ENCODE measurements around the gene CFAP20DC. TPM values are rescaled to one million over a fixed set of nuclear protein-coding genes. Genes with fewer than 3 reads are reported as not detected.
"Not testable (repeated sequence)": the region's sequence is repeated elsewhere in the genome, so short reads cannot be mapped to it uniquely, and the experiment has no call there.

Gene CFAP20DC
- total RNA-seq, 1 experiment from 2014 or later: 0.11 TPM

GRCh38 chr3:58697561-58697960, 352.3 kb downstream of the CFAP20DC start:
- Histone ChIP-seq H3K4me3 (ENCODE audit: low read length) (no peak overlapping the region), H3K4me1 (ENCODE audit: low read length) (no peaks in the 10 kb centered on the region), H4K20me1 (ENCODE audit: insufficient read depth, low read depth, low read length) (no peaks in the 10 kb centered on the region), H3K36me3 (ENCODE audit: insufficient read depth, low read length) (no peaks in the 10 kb centered on the region), H3K9me3 (ENCODE audit: low read length) (no peaks in the 10 kb centered on the region), H3K27ac (ENCODE audit: low read length) (no peak overlapping the region), H2AFZ (ENCODE audit: low read length) (no peak overlapping the region), H3K9me2 (replicated peaks; ENCODE audit: insufficient read depth, low read length) (no peaks in the 10 kb centered on the region), H3K4me2 (ENCODE audit: low read depth, low read length, poor library complexity, severe bottlenecking) (no peak overlapping the region), H3K79me2 (ENCODE audit: low read length) (no peaks in the 10 kb centered on the region), H3K9ac (ENCODE audit: low read length) (no peak overlapping the region), H3K27me3 (ENCODE audit: low read length) (no peaks in the 10 kb centered on the region)
- DNase-seq: no peak

GRCh38 chr3:58696813-58697212, 353.0 kb downstream of the CFAP20DC start:
- H3K4me3 ChIP-seq (ENCODE audit: low read length); H3K27me3 ChIP-seq (ENCODE audit: low read length); H3K79me2 ChIP-seq (ENCODE audit: low read length); H3K9me2 ChIP-seq (replicated peaks; ENCODE audit: insufficient read depth, low read length); H3K27ac ChIP-seq (ENCODE audit: low read length); H3K36me3 ChIP-seq (ENCODE audit: insufficient read depth, low read length); H3K4me2 ChIP-seq (ENCODE audit: low read depth, low read length, poor library complexity, severe bottlenecking); DNase-seq; H3K9ac ChIP-seq (ENCODE audit: low read length); H3K4me1 ChIP-seq (ENCODE audit: low read length); H2AFZ ChIP-seq (ENCODE audit: low read length); H3K9me3 ChIP-seq (ENCODE audit: low read length); H4K20me1 ChIP-seq (ENCODE audit: insufficient read depth, low read depth, low read length): not testable (repeated sequence)

- no peaks in the 10 kb centered on the region for H3K27me3 ChIP-seq (ENCODE audit: low read length)
- peaks cover 9% of the 10 kb centered on the region for H3K9me3 ChIP-seq (ENCODE audit: low read length)
- no peak for DNase-seq
- no peak overlapping the region for H3K4me2 ChIP-seq (ENCODE audit: low read depth, low read length, poor library complexity, severe bottlenecking)
- H3K4me3 ChIP-seq (ENCODE audit: low read length): no peak overlapping the region
- H3K79me2 ChIP-seq (ENCODE audit: low read length): no peaks in the 10 kb centered on the region
- no peaks in the 10 kb centered on the region for H4K20me1 ChIP-seq (ENCODE audit: insufficient read depth, low read depth, low read length)
- no peak overlapping the region for H3K27ac ChIP-seq (ENCODE audit: low read length)
- H3K9ac ChIP-seq (ENCODE audit: low read length): no peak overlapping the region
- H2AFZ ChIP-seq (ENCODE audit: low read length): no peak overlapping the region
- no peaks in the 10 kb centered on the region; the same call in 1 of the 2 replicates for H3K36me3 ChIP-seq (ENCODE audit: insufficient read depth, low read length)
- H3K9me2 ChIP-seq (replicated peaks; ENCODE audit: insufficient read depth, low read length): no peaks in the 10 kb centered on the region
- H3K4me1 ChIP-seq (ENCODE audit: low read length): no peaks in the 10 kb centered on the region
Measured at GRCh38 chr3:58696093-58696492, 353.7 kb downstream of the CFAP20DC start.

- not testable (repeated sequence) for H3K4me1 ChIP-seq (ENCODE audit: low read length); H3K4me2 ChIP-seq (ENCODE audit: low read depth, low read length, poor library complexity, severe bottlenecking); H3K4me3 ChIP-seq (ENCODE audit: low read length); DNase-seq; H4K20me1 ChIP-seq (ENCODE audit: insufficient read depth, low read depth, low read length); H3K9ac ChIP-seq (ENCODE audit: low read length); H3K27ac ChIP-seq (ENCODE audit: low read length); H3K36me3 ChIP-seq (ENCODE audit: insufficient read depth, low read length); H3K9me2 ChIP-seq (replicated peaks; ENCODE audit: insufficient read depth, low read length); H3K79me2 ChIP-seq (ENCODE audit: low read length); H2AFZ ChIP-seq (ENCODE audit: low read length); H3K27me3 ChIP-seq (ENCODE audit: low read length)
- peaks cover 12% of the 10 kb centered on the region for H3K9me3 ChIP-seq (ENCODE audit: low read length)
Measured at GRCh38 chr3:58695284-58695683, 354.5 kb downstream of the CFAP20DC start.

GRCh38 chr3:58693940-58694850, 355.6 kb downstream of the CFAP20DC start:
- no peaks in the 10 kb centered on the region; the same call in 1 of the 2 replicates for H3K36me3 ChIP-seq (ENCODE audit: insufficient read depth, low read length)
- H3K27me3 ChIP-seq (ENCODE audit: low read length): no peaks in the 10 kb centered on the region
- peaks cover 12% of the 10 kb centered on the region for H3K9me3 ChIP-seq (ENCODE audit: low read length)
- H4K20me1 ChIP-seq (ENCODE audit: insufficient read depth, low read depth, low read length): no peaks in the 10 kb centered on the region
- H3K9me2 ChIP-seq (replicated peaks; ENCODE audit: insufficient read depth, low read length): no peaks in the 10 kb centered on the region
- H3K9ac ChIP-seq (ENCODE audit: low read length): no peak overlapping the region
- H3K4me3 ChIP-seq (ENCODE audit: low read length): no peak overlapping the region
- H3K27ac ChIP-seq (ENCODE audit: low read length): no peak overlapping the region
- no peak overlapping the region for H2AFZ ChIP-seq (ENCODE audit: low read length)
- H3K79me2 ChIP-seq (ENCODE audit: low read length): no peaks in the 10 kb centered on the region
- no peak overlapping the region for H3K4me2 ChIP-seq (ENCODE audit: low read depth, low read length, poor library complexity, severe bottlenecking)
- H3K4me1 ChIP-seq (ENCODE audit: low read length): no peaks in the 10 kb centered on the region
- DNase-seq: no peak

- no peak overlapping the region for H2AFZ ChIP-seq (ENCODE audit: low read length)
- H3K4me2 ChIP-seq (ENCODE audit: low read depth, low read length, poor library complexity, severe bottlenecking): no peak overlapping the region
- H3K9me3 ChIP-seq (ENCODE audit: low read length): peaks cover 12% of the 10 kb centered on the region
- H3K9me2 ChIP-seq (replicated peaks; ENCODE audit: insufficient read depth, low read length): no peaks in the 10 kb centered on the region
- H3K4me3 ChIP-seq (ENCODE audit: low read length): no peak overlapping the region
- no peak for DNase-seq
- H3K27ac ChIP-seq (ENCODE audit: low read length): no peak overlapping the region
- no peaks in the 10 kb centered on the region for H3K4me1 ChIP-seq (ENCODE audit: low read length)
- no peak overlapping the region for H3K9ac ChIP-seq (ENCODE audit: low read length)
- no peaks in the 10 kb centered on the region for H3K79me2 ChIP-seq (ENCODE audit: low read length)
- H3K27me3 ChIP-seq (ENCODE audit: low read length): no peaks in the 10 kb centered on the region
- H4K20me1 ChIP-seq (ENCODE audit: insufficient read depth, low read depth, low read length): no peaks in the 10 kb centered on the region
- no peaks in the 10 kb centered on the region; the same call in 1 of the 2 replicates for H3K36me3 ChIP-seq (ENCODE audit: insufficient read depth, low read length)
Measured at GRCh38 chr3:58692484-58692883, 357.3 kb downstream of the CFAP20DC start.
